ENCODE results near the gene OSBPL3. TPM values are rescaled to one million over a fixed set of nuclear protein-coding genes. Genes with fewer than 3 reads are reported as not detected.

Gene OSBPL3
- total and polyA plus RNA-seq, 2 donors (not counting 3 experiments of a cell fraction or from before 2014, with no cell fraction given) = 7.5 to 27.1 TPM

DNA sequence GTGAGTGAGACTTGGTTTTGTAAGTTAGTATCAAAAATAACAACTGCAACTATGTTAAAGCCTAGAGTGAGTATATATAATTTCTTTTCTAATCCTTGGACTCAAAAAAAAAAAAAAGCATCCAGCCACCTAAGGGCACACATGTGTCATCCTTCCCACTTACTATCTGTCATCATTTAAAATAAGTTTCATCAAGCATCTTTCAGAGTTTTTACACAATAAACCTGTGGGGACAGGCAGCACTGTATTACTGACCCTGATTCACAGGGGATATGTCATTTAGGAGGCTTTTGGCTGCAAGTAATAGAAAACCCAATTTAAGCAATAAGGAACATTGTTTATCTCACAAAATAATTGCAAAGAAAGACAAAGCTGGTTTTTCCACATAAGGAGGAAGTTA is 32.3 kb upstream of the OSBPL3 start:
- H3K4me1 ChIP-seq (ENCODE audit: control insufficient read depth, extremely low read depth, insufficient read depth, low read length) = no peaks in the 10 kb centered on the region
- ChIA-PET CTCF (no interaction called here), POLR2A (no interaction called here)
- no peaks in the 10 kb centered on the region for H3K79me2 ChIP-seq (ENCODE audit: control insufficient read depth, insufficient read depth, low read length)
- DNase-seq (ENCODE audit: low read depth, low spot score) (no peak), FAIRE-seq (no peak)
- no peak overlapping the region for H3K9ac ChIP-seq (replicated peaks; ENCODE audit: extremely low read depth, insufficient read depth, low read length)
- no peaks in the 10 kb centered on the region for H3K27me3 ChIP-seq (ENCODE audit: control insufficient read depth in 2 of 2, insufficient read depth in 2 of 2, low read length in 2 of 2)
- H3K9me3 ChIP-seq (replicated peaks; ENCODE audit: control insufficient read depth, insufficient read depth, low read length) = no peaks in the 10 kb centered on the region
- no peak overlapping the region for H3K4me3 ChIP-seq (replicated peaks in 1 of 3; ENCODE audit: insufficient read depth in 1 of 3, low read depth in 1 of 3, low read length in 3 of 3)
- H3K4me2 ChIP-seq (ENCODE audit: insufficient read depth, low read length) = no peak overlapping the region
- H3K27ac ChIP-seq (ENCODE audit: insufficient read depth, low read depth, low read length) = no peak overlapping the region
- no TSS peak for BruUV-seq (replicated peaks)
- H4K20me1 ChIP-seq (replicated peaks; ENCODE audit: control insufficient read depth, extremely low read depth, insufficient read depth, low read length) = no peaks in the 10 kb centered on the region
- dilution Hi-C loops (cut with MboI; ENCODE audit: extremely low pct_ligation_motif_present, low sequenced_read_pairs) (no loop called here), intact Hi-C loops (cut with micrococcal nuclease) (no loop called here)
- H3K36me3 ChIP-seq (ENCODE audit: control insufficient read depth in 2 of 2, extremely low read depth in 1 of 2, insufficient read depth in 2 of 2, low read length in 2 of 2) = no peaks in the 10 kb centered on the region
- no peak for TF ChIP-seq EZH2 (IDR thresholded peaks at IDR 0.05; ENCODE audit: borderline replicate concordance, low read depth, low read length, severe bottlenecking)
- no peak for TF ChIP-seq MYC (IDR thresholded peaks at IDR 0.05; ENCODE audit: low read depth, low read length)
- no peak overlapping the region for H2AFZ ChIP-seq (ENCODE audit: low read depth, low read length)
- no peaks in the 10 kb centered on the region for H3K9me1 ChIP-seq (replicated peaks; ENCODE audit: control insufficient read depth, extremely low read depth, insufficient read depth, low read length)

DNA sequence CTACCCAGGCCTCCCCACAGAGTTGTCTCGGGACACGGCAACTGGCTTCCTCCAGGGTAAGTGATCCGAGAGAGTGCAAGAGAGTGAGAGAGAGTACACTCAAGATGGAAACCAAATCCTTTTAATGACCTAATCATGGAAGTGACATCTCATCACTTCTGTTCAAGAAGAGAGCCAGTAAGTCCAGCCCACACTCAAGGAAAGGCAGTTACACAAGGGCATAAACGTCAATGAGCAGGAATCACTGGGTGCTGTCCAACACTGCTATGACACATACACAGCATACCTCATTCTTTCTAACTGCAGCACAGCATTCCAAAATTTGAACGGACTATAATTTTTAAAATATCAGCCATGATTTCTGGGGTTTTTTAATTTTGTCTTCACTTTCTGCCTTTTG is 29.3 kb upstream of the OSBPL3 start:
- H3K4me1 ChIP-seq (ENCODE audit: control insufficient read depth, extremely low read depth, insufficient read depth, low read length) = no peaks in the 10 kb centered on the region
- H3K27ac ChIP-seq (ENCODE audit: insufficient read depth, low read depth, low read length) = no peak overlapping the region
- no peak overlapping the region for H3K9ac ChIP-seq (replicated peaks; ENCODE audit: extremely low read depth, insufficient read depth, low read length)
- H3K79me2 ChIP-seq (ENCODE audit: control insufficient read depth, insufficient read depth, low read length) = no peaks in the 10 kb centered on the region
- dilution Hi-C loops (cut with MboI; ENCODE audit: extremely low pct_ligation_motif_present, low sequenced_read_pairs) (no loop called here), intact Hi-C loops (cut with micrococcal nuclease) (no loop called here)
- ChIA-PET CTCF (no interaction called here), POLR2A (interaction anchor here (0.6 kb wide), 1 partner anchor 126 kb away, joined by 3 read pairs; no protein-coding TSS in a partner anchor)
- H3K27me3 ChIP-seq (ENCODE audit: control insufficient read depth in 2 of 2, insufficient read depth in 2 of 2, low read length in 2 of 2) = no peaks in the 10 kb centered on the region
- DNase-seq (ENCODE audit: low read depth, low spot score) = no peak
- TF ChIP-seq FOS (IDR thresholded peaks at IDR 0.05; ENCODE audit: borderline replicate concordance, insufficient read depth, low read length) = no peak
- TF ChIP-seq, protein P1, sequence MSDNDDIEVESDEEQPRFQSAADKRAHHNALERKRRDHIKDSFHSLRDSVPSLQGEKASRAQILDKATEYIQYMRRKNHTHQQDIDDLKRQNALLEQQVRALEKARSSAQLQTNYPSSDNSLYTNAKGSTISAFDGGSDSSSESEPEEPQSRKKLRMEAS (IDR thresholded peaks at IDR 0.05; ENCODE audit: insufficient read depth, insufficient read length) = no peak
- TF ChIP-seq GATA2 (IDR thresholded peaks at IDR 0.05; ENCODE audit: insufficient read depth, insufficient read length, low read depth, low read length) = no peak
- no peak for TF ChIP-seq POLR2AphosphoS5 (IDR thresholded peaks at IDR 0.05; ENCODE audit: insufficient read depth, low read depth, low read length)
- TF ChIP-seq JUN (IDR thresholded peaks at IDR 0.05; ENCODE audit: borderline replicate concordance, insufficient read depth, insufficient read length, low read depth) = no peak
- no peak for TF ChIP-seq EZH2 (IDR thresholded peaks at IDR 0.05; ENCODE audit: borderline replicate concordance, low read depth, low read length, severe bottlenecking)
- TF ChIP-seq POLR2A (IDR thresholded peaks at IDR 0.05; ENCODE audit: low read depth, low read length) = no peak
- no peak for TF ChIP-seq MYC (IDR thresholded peaks at IDR 0.05; ENCODE audit: low read depth, low read length)
- TF ChIP-seq, protein P2, sequence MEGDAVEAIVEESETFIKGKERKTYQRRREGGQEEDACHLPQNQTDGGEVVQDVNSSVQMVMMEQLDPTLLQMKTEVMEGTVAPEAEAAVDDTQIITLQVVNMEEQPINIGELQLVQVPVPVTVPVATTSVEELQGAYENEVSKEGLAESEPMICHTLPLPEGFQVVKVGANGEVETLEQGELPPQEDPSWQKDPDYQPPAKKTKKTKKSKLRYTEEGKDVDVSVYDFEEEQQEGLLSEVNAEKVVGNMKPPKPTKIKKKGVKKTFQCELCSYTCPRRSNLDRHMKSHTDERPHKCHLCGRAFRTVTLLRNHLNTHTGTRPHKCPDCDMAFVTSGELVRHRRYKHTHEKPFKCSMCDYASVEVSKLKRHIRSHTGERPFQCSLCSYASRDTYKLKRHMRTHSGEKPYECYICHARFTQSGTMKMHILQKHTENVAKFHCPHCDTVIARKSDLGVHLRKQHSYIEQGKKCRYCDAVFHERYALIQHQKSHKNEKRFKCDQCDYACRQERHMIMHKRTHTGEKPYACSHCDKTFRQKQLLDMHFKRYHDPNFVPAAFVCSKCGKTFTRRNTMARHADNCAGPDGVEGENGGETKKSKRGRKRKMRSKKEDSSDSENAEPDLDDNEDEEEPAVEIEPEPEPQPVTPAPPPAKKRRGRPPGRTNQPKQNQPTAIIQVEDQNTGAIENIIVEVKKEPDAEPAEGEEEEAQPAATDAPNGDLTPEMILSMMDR (IDR thresholded peaks at IDR 0.05; ENCODE audit: extremely low read depth in 1 of 2, insufficient read depth in 1 of 2, low read depth in 1 of 2, low read length in 2 of 2) = no peak
- H3K4me3 ChIP-seq (replicated peaks in 1 of 3; ENCODE audit: insufficient read depth in 1 of 3, low read depth in 1 of 3, low read length in 3 of 3) = no peak overlapping the region
- H4K20me1 ChIP-seq (replicated peaks; ENCODE audit: control insufficient read depth, extremely low read depth, insufficient read depth, low read length) = no peaks in the 10 kb centered on the region
- no TSS peak for BruUV-seq (replicated peaks)
- no peaks in the 10 kb centered on the region for H3K36me3 ChIP-seq (ENCODE audit: control insufficient read depth in 2 of 2, extremely low read depth in 1 of 2, insufficient read depth in 2 of 2, low read length in 2 of 2)
- no peaks in the 10 kb centered on the region for H3K9me3 ChIP-seq (replicated peaks; ENCODE audit: control insufficient read depth, insufficient read depth, low read length)
- no peaks in the 10 kb centered on the region for H3K9me1 ChIP-seq (replicated peaks; ENCODE audit: control insufficient read depth, extremely low read depth, insufficient read depth, low read length)
- H2AFZ ChIP-seq (ENCODE audit: low read depth, low read length) = no peak overlapping the region
- H3K4me2 ChIP-seq (ENCODE audit: insufficient read depth, low read length) = no peak overlapping the region
- no peak for FAIRE-seq

All from endothelial cell of umbilical vein (primary cell).